Left hindlimb (tissue), 1 donor: Measurements from ENCODE around the gene RNASE13.
"Not testable (repeated sequence)": the region's sequence is repeated elsewhere in the genome, so short reads cannot be mapped to it uniquely, and the experiment has no call there.

Experiments used
- DNase-seq: peaks from one replicate; pipeline ENCODE4 v3.0.0-alpha.2; 2018

The RNASE13 gene

DNA sequence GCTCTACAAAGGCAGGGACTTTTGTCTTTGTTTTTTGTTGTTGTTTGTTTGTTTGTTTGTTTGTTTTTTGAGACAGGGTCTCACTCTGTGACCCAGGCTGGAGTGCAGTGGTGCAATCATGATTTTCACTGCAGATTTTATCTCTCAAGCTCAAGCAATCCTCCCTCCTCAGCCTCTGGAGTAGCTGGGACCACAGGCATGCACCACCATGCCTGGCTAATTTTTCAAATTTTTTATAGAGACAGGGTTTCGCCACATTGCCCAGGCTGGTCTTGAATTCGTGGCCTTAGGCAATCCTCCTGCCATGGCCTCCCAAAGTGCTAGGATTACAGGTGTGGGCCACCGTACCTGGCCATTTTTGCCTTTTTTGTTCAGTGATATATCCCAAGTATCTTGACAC lies 6.3 kb upstream of the RNASE13 start:
- not testable (repeated sequence) for DNase-seq

DNA sequence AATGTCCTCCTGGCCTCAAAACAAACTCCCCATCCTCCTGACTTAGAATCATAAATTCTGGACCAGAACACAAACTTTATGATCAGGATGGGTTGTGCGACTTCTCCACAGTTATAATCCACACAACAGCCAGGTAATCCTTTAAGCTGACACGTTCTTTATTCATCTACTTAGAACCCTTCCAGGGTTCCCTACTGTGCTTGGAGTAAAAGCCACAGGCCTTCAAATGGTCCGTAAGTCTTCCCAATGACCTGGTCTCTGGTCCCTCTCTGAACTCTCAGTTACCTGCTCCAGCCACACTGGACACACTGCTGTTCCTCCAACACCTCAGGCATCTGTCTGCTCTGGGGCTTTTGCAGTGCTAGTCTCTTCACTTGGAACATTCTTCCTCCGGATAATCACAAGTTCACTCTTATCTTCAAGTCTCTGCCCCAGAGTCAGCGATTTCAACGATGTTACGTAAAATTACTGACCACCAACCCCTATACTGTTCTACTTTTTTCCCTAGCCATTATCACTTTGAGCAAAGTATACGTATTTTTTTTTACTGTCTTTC lies 5.8 kb upstream of the RNASE13 start:
- no peak for DNase-seq

DNA sequence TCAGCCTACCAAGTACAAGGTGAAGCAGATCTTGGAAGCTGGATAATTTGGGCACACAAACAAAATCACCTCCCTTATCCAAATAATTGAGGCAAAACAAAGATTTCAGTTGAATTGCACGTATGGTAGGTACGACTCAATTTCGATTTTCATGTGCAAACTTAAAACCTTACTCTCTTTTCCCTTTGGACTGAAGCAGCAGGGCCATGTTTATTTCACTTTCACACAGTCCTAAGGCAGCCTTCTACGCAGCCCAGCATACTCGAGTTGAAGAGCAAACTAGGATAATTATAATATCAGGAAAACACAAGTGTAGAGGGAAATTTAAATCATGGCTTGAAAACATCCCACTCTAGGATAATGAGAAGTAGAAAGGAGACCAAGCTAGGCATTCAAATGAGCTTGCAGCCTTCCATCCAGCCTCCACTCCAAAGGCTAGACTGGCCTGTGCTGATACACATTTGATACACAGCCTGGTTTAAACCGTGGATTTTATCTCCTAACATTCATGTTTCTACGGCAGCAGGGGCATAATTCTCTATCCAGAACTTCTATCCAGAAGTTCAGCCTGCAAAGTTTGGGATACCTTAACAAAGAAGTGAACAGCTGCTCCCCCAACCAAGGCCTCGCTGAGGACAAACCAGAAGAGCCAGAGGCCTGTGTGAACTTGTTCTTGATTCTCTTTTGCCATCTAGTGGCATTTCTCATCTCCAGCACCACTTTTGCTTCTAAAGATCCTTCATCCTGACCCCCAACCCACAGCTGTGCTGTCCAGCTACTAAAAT lies 5.2 kb upstream of the RNASE13 start:
- peak; percentile 48 for DNase-seq

DNA sequence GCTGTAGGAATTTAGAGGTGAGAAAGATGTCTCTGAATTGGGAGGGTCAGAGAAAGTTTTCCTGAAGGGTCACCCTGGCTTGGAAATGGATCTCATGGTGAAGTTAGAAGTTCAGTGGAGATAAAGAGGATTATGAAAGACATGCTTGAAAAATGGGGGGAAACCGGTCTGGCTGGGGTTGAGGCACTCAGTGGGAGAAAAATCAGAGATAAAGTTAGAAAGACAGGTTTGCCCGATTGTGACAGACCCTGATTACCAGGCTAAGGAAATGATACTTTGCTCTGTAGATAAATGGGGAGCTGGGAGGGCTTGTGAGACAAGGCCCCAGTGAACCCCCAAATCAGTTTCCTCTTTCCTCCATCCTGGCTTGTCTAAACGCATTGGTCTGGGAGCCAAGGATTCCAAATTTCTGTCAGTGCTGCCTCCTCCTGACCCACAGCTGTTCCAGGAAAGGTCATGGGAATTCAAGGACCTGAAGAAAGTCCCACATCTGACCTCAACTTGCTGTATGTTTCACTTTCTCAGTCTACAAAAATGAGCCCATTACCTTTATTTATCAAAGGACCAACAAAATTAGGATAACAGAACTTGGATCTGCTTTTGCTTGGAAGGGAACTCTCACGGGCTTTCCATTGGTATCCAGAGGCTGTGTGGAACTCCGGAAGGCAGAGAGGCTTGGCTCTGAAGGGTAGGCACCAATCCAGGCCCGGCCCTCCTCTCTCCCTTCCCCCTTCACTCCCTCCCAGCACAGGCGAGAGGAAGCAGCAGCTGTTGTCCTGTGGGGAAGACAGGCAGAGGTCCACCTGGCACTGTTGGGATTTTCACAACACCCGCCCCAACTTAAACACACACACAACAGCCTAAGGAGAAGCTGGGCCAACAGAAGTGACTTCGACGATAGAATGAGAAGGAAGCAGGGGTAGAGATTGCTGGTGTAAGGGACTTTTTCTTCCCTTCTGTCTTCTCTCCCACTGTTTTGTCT lies 4.1 kb upstream of the RNASE13 start:
- peak; percentile 89 for DNase-seq

DNA sequence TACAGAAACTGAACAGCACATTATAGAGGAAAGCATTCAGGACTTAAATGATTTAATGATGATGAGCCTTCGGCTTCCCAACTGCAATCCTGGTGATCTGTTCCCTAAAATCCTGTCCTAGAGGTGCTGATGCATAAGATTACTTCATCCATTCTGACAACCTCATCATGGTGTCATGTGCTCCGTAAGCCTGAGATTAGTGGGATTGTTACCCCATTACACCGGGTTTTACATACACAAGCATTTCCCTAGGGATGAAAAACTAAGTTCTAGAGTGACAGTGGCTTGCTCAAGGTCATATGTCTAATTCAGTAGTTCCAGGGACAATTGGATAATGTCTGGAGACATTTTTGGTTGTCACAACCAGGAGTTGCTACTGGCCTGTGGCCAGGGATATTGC lies 2.5 kb upstream of the RNASE13 start:
- DNase-seq = no peak

DNA sequence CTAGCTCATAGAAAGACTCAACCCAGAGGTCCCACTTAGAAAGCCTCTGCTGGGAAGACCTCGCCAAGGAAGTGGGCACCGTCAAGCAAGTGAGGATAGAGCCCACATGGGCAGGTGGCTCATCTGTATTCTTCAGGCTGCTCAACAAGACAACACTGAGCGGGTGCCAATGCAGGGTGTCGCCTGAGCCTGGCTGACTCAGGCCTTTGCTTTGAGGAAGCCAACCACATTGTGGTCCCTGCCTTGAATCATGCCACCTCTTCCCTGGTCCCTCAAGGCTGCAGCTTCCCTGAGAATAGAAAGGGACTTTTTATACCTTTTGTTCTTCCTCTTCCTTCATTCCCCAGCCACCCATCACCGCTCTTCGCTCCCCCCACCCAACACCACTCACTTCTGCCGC lies 2.1 kb upstream of the RNASE13 start:
- no peak for DNase-seq

DNA sequence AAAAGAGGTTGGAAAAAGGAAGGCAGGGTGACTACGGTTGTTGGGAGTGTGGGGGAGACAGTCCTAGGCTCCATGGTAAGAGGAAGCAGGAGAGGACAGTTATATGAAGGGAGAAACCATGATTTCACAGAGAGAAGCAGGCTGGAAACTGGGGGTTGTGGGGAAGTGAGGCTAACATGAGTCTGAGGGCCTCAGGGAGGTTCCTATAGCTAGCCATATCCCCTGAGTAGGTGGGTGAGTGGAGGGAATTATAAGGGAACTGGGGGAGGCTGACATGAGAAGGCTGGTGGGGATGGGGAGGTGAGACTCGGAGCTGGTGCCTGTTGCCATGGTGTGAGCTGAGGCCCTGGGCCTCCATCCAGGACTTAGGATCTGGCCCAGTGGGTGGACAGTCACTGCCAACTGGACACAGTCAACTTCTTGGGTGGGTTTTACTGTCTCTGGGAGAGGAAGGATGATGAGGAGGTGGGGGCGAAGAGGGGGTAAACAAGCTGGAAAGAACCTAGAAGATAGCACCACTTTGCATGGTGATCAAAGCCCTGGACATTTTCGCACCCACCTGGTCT lies 1.4 kb downstream of the RNASE13 start:
- DNase-seq = no peak

DNA sequence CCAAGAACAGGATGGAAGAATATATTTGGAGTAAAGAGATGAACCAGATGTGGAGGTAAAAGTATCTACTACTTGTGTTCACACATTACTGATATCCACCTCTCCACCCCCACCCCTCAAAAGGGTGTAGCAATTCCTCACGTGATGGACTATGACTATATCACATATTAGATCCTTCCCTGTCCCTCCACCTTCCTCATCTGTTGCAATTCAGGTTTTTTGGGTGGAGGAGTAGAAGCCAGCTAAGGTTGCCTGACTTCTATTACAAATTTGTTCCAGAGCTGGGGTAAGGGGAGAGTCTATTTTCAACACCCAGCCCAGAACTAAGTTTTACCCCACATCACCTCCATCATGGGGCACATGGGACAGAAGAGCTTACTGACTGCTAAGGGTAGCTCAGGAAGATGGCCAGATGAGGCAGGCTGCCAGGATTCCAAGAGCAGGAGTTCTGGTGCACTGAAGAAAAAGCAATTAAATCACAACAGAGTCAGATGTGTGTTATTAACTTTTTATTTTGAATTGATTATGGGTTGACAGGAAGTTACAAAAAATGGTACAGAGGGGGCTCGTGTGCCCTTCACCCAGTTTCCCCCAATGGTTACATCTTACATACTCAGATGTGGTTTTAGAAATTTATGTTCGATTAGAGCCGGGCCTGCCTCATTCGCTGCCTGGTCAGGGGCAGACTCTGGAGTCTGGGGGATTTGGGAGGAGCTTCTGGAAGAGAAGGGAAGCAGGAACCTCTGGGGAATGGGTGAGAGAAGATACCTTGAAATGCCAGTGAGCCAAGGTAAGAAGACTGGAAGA lies 2.1 kb downstream of the RNASE13 start:
- DNase-seq = no peak

DNA sequence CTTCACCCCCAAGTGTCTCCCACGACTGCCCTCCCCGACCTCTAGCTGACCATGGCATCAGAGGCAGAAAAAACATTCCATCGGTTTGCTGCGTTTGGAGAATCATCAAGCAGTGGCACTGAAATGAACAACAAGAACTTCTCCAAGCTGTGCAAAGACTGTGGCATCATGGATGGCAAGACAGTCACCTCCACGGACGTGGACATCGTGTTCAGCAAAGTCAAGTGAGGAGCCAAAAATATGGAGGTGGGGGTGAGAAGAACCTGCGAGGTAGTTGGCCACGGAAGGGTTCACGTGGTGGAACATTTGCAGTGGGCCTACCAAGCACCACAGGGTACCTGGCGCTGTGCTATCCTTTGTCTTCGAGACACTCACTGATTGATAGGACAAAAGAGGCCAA lies 4.1 kb downstream of the RNASE13 start:
- no peak for DNase-seq

DNA sequence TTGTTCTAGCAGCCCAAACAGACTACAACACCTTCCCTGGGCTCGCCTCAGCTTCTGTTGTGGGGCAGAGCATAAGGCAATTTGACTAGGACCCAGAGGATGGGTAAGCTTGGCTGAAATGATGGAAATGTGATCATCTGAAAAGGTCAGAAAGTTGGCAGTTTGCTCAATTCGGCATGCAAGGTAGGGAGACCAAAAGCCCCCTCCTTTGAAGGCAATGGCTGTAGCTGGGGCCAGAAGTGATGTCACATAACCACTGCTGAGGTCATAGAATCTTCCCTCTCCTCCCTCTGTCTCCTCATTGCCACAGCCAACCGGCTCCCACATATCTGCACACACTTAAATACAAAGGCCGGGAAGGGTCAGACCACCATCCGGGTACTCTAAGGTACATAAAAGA lies 4.7 kb downstream of the RNASE13 start, which contains the start of gene TPPP2:
Gene TPPP2, plus strand, starts transcription at position 301 of the 400 bp plus-strand sequence. CDS start 365 bp downstream, outside the sequence.
- DNase-seq = no peak

DNA sequence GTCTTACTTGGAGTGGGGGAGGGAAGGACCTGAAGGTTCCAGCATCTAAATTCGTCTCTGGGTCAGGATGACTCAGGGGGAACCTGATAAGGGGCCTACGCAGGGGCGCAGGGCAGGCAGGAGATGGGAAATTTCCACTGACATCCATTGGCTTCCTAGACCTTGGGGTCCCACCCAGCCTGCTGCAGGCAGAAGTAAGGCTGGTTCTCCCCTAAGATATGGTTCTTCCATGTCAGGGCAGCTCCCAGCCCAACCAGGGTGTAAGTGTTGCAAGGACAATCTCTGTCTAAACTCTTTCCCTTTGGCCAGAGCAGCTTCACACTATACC lies 7.7 kb downstream of the RNASE13 start:
- no peak for DNase-seq

DNA sequence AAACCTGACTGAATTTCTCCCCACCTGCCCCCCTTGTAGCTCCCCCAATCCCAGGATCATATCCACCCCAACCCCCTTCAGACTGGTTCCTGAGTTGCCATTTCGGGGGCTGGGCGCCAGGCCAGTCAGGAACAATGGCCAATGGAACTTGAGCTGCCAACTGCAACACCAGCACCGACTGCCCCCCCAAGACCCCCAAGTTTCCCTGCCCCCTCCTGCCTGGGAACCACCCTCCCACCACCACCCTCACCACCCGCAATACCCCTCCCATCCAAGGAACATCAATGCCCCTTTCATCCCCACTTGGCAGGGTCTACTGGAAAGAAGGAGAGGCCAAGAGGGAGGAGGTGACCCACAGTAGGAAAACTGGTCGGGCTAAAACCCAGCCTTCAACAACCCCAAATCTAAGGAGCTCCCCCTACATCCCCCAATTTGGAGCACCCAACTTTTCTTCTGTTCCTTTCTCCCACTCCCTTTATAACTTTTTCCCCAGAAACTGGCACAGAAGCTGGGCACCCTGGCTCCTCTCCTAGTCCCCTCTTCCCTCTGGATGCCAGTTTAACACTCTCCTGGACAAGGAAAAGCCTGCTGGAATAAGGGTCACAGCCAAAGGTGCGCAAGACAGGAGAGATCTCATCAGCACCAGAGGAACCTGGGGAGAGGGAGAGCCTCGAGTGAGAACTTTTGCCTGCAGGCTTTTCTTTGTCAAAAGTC lies 8.2 kb downstream of the RNASE13 start:
- peak; percentile 75 for DNase-seq

DNA sequence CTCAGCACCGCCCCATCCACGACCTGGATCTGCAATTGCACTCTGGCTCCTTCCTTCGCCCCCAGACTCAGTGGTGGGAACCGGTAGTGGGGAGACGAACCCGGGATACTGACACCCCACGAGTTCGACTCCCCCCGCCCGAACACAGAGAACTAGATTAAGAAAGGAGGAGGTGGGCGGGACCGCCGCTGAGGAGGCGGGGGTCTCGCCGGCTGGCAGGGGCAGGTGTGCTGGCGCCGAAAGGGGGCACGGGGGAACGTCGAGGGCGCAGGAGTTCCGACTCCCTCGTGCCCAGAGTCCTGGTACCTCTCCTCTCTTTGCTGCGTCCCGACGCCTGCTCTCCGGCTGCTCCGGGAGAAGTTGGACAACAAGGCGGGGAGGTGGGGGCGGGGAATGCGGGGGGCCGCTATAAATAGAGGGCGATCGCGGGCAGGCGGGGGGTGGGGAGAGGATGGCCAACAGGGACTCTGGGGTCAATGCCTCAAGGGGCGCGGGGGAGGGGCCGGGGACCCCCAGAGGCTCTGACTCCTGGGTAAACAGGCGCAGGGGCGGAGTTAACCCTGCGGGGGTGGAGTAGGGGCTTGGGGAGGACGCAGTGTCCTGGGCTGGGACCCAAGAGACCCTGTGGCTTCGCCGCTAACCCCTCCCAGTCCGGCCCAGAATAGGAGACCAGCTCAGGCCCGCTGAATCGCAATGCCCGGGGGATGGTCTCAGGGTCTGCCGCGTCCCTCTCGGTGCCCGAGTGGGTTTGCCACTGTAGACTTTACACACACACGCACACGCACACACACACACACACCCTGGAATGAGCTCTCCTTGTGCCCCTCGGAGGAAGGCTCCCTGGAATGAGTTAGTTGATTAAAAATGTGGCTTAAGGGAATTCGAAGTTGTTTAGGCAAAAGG lies 9.0 kb downstream of the RNASE13 start:
- peak; percentile 74 for DNase-seq

DNA sequence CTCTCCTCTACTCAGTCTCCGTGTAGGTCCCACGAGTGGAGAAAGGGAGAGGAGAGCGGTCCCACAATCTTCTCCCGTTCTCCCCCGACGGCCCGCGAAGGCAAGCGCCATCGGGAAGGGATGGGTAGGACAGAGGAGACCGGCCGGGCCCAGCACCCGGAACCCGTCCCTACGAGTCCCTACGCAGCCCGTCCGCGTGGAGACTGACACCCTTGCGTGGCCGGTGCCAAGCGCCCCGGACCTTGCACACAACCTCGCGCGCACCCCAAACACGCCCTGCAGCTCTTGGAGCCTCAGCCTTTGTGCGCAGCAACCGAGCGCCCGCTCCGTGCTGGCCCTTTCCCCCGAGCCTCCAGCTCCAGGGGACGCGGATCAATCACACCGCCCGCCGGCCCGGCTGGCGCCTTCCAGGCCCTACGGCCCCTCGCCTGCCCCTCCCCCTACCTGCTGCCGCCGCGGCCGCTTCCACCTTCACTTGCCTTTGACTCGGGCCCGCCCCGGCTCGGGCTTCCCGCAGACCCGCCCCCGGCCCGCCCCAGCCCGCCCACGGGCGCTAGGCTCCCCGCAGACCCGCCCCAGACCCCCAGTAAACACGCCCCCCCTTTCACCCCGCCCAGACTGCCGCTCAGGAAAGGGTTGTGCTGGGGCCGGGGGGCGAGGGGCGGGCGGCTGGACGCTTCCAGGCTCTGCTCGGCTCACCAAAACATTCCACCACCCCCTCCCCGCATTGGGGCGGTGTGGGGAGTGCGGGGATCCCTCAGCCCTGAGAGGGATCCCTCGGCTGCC lies 9.8 kb downstream of the RNASE13 start, which contains the start of gene NDRG2:
Gene NDRG2, minus strand, starts transcription at position 477 of the 786 bp plus-strand sequence. CDS start 1,746 bp downstream, outside the sequence.
- DNase-seq = peak; percentile 87

DNA sequence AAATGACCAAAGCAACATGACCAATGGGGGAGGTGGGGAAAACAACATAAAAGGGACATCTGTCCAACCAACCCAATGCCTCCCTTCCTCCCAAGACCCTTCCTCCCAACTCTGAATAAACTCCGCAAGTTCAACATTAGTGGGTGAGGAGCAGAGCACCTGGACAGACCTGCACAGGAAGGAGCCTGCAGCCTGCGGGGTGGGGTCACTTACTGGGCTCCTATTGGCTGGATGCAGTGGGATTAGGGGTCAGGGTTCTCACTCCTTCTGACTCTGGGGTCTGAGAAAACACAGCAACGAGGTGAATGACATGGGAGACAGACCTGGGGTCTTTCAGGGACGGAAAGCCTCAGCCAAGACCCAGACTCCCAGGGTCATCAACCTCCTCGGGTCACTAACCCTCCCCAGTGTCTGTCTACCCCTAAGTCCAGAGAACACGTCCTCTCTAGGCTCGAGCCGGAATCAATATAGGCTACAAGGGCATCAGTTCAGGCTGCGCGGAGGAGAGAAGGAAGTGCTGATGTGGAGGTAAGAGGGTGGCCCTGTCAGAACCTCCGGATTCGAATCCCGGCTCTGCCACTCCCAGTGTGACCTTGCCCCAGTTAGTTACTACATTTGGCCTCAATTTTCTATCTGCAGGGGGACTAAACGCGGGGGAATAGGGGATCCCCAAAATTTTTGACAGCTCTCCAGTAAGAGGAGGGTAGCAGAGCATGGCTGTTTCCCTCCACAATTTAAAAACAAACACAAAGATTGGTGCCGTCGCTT lies 10.6 kb downstream of the RNASE13 start:
- DNase-seq = no peak

DNA sequence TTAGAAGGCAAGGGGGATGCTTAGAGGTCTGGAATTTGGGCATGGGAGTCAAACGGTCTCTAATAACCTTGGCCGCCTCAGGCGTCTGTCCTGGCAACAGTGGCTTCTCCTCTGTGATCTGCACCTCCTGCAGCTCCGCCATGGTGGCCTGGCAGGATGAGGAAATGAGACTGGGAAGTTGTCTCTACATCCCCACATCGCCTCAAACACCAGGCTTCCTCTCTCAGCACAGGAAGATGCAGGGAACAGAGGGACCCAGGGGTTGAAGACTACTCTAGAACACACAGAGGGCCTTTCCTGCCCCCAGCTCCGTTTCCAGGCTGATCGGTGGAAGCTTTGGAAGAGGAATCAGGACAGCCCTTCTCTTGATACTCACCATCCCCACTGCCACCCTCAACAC lies 11.4 kb downstream of the RNASE13 start:
- DNase-seq = no peak

DNA sequence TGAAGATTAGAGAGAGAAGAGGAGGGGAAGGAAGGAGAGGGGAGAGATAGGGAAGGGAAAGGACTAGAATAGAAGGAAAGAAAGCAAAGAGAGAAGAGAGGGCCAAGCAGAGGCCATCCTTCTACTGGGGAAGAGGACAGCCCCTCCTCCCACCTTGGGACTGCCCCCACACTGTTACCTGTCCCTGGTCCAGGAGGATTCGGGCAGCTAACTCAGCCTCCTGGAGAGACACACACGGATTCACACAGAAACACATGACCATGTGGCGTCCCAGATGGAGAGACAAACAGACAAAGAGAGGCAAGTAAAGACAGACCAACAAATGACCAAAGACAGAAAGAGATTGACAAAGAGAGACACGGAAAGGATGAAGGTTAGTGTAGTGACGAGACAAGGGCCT lies 11.9 kb downstream of the RNASE13 start:
- DNase-seq = no peak

DNA sequence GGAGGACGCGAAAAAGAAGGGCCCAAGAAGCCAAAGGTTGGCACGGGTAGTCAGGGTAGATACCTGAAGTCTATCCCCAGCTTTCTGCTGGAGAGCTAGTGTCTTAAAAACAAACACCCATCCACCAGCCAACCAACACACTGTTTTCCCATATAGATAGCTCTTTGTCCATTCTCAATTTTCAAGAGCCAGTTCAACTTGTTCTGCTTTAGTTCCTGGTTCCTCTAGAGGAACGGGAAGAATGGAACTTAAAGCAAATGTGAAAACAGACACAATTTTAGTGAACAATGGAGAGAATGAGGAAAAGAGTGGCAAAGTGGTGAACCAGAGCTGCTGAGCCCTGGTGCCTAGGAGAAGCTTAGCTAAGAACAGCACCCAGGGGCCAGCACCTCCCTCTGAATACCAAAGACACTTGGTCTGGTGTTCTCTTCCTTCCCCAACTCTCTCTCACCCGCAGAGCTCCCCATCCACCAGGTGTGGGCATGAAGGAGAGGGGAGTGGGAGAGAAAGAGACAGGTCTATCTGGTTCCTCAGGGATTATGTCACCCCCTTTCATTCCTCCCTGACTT lies 13.5 kb downstream of the RNASE13 start:
- DNase-seq = no peak
